Right lobe of liver (tissue), 6 donors: ENCODE results near the gene TENM3. TPM values are rescaled to one million over a fixed set of nuclear protein-coding genes. Genes with fewer than 3 reads are reported as not detected.

Experiments used
- ATAC-seq, 4 donors: fragments of 200-7000 bp; cut with Tn5 transposase; one replicate each; pipeline ENCODE4 v1.9.1; 2020; ENCODE audit warnings: mild to moderate bottlenecking in 4 of 4, moderate library complexity in 4 of 4
- DNase-seq, 3 donors: peaks; one replicate each; pipeline ENCODE4 v3.0.0-alpha.2; 2020
- H3K27ac ChIP-seq, 3 donors: fragments of 200-600 bp; one replicate each; pipeline ENCODE4 v1.8.0; 2022
- H3K27me3 ChIP-seq, 2 donors: fragments of 200-600 bp; one replicate each; pipeline ENCODE4 v1.8.0; 2022
- H3K36me3 ChIP-seq, 4 donors: fragments of 200-600 bp; sonication (generic) in 1 of 4; one replicate each; pipeline versions ENCODE4 v1.5.1 to v1.8.0; 2017 to 2022; ENCODE audit warnings: control low read depth in 1 of 4
- H3K4me1 ChIP-seq, 4 donors: fragments of 200-600 bp; sonication (generic) in 1 of 4; one replicate each; pipeline versions ENCODE4 v1.5.1 to v1.8.0; 2017 to 2022; ENCODE audit warnings: control low read depth in 1 of 4
- H3K4me3 ChIP-seq, 3 donors: fragments of 200-600 bp; one replicate each; pipeline ENCODE4 v1.8.0; 2022
- H3K9me3 ChIP-seq, 4 donors: fragments of 200-600 bp; sonication (generic) in 1 of 4; one replicate each; pipeline versions ENCODE4 v1.5.1 to v1.8.0; 2017 to 2022; ENCODE audit warnings: control low read depth in 1 of 4
- CTCF ChIP-seq, 4 donors: fragments of 200-600 bp in 3 of 4; fragments of 450-650 bp in 1 of 4; IDR thresholded peaks; one replicate each; pipeline versions ENCODE4 v1.5.1 to v1.8.0; 2016 to 2022; ENCODE audit warnings: antibody characterized with exemption in 4 of 4, mild to moderate bottlenecking in 2 of 4
- POLR2A ChIP-seq: fragments of 450-650 bp; IDR thresholded peaks from one replicate; pipeline ENCODE4 v1.6.1; 2017; ENCODE audit warnings: antibody characterized with exemption, mild to moderate bottlenecking
- WGBS: methylation state at CpG from one replicate; pipeline ENCODE4 v1.1.6; 2018; ENCODE audit warnings: low coverage, low lambda C conversion rate; ENCODE audit not compliant: insufficient coverage; ENCODE audit errors: missing lambda C conversion rate; 5-methylcytosine and 5-hydroxymethylcytosine counted together
- intact Hi-C, 2 donors: fragments of 100-400 bp; cut with DNase I; formaldehyde crosslinking; loops; one replicate each; pipeline versions ENCODE4 v1.11.2 to v1.14.1; 2022
- total RNA-seq, 6 experiments: library from RNA; depleted of rRNA in 2 of 6; stranded (reverse); fragments of >200 nt in 2 of 6; fragmentation: NEBNext Ultra II Directional in 3 of 6; extraction: Animal tissue kit (Norgen Biotek cat#: 25700) in 3 of 6; gene quantifications; one replicate each; pipeline versions ENCODE4 v1.1.0 to v1.2.4, GENCODE V29; 2016 to 2023
- donor health status: DM: no; HTN: yes; CAD: no.
- donor health status: DM: no; HTN: no; CAD: no.
- donor health status: DM: no; HTN: no; CAD: no.
- donor health status: DM: no; HTN: yes; CAD: no.
- donor health status: DM: no; HTN: yes; CAD: no.

The TENM3 gene
- total RNA-seq, 6 experiments from 2014 or later = 0.06 to 3.0 (median 1.1) TPM

- no peak overlapping the region for H3K4me3 ChIP-seq
- intact Hi-C loops = no loop called here
- H3K4me1 ChIP-seq = peaks cover 0 to 8% (median 3%) of the 10 kb centered on the region in 4 donors
- 85% methylated on average over 4 of the region's 4 CpGs for WGBS
- no peak overlapping the region for H3K27ac ChIP-seq
- peaks cover 3 to 6% of the 10 kb centered on the region in 2 donors for H3K27me3 ChIP-seq
- H3K36me3 ChIP-seq = no peaks in the 10 kb centered on the region
- no peak for DNase-seq
- no peaks in the 10 kb centered on the region for H3K9me3 ChIP-seq
- no peak for ATAC-seq
- TF ChIP-seq CTCF (IDR thresholded peaks at IDR 0.05) (no peak), POLR2A (no peak)
Observed at GRCh38 chr4:182451441-182451840, 208.2 kb downstream of the TENM3 start.

- intact Hi-C loops = no loop called here
- ATAC-seq (no peak), DNase-seq (no peak)
- Histone ChIP-seq H3K4me1 (peaks cover 0 to 8% (median 3%) of the 10 kb centered on the region in 4 donors), H3K36me3 (no peaks in the 10 kb centered on the region), H3K9me3 (no peaks in the 10 kb centered on the region), H3K27ac (no peak overlapping the region), H3K27me3 (peaks cover 3 to 6% of the 10 kb centered on the region in 2 donors), H3K4me3 (no peak overlapping the region)
- WGBS = 92% methylated on average over 2 of the region's 2 CpGs
- TF ChIP-seq CTCF (IDR thresholded peaks at IDR 0.05) = no peak
- no peak for TF ChIP-seq POLR2A
Observed at GRCh38 chr4:182453830-182454229, 210.6 kb downstream of the TENM3 start.

GRCh38 chr4:182454440-182455013 is 211.3 kb downstream of the TENM3 start:
- DNase-seq = no peak
- intact Hi-C loops = no loop called here
- H3K4me1 ChIP-seq = peaks cover 0 to 4% (median 1%) of the 10 kb centered on the region in 4 donors
- WGBS = 45% methylated on average over 6 of the region's 6 CpGs
- no peak for ATAC-seq
- H3K36me3 ChIP-seq = no peaks in the 10 kb centered on the region
- H3K27me3 ChIP-seq = peaks cover 3 to 6% of the 10 kb centered on the region in 2 donors
- H3K9me3 ChIP-seq = no peaks in the 10 kb centered on the region
- no peak for TF ChIP-seq POLR2A
- no peak for TF ChIP-seq CTCF (IDR thresholded peaks at IDR 0.05)
- H3K27ac ChIP-seq = no peak overlapping the region
- H3K4me3 ChIP-seq = no peak overlapping the region

GRCh38 chr4:182465114-182465513 is 221.9 kb downstream of the TENM3 start:
- Histone ChIP-seq H3K4me3 (no peak overlapping the region), H3K27me3 (no peaks in the 10 kb centered on the region), H3K9me3 (no peaks in the 10 kb centered on the region), H3K36me3 (no peaks in the 10 kb centered on the region), H3K27ac (no peak overlapping the region), H3K4me1 (no peaks in the 10 kb centered on the region)
- TF ChIP-seq CTCF (IDR thresholded peaks at IDR 0.05) (no peak), POLR2A (no peak)
- intact Hi-C loops = no loop called here
- no peak for DNase-seq
- 56% methylated on average over 5 of the region's 5 CpGs for WGBS
- no peak for ATAC-seq
